Measurements from ENCODE around the gene NT5DC2. TPM values are rescaled to one million over a fixed set of nuclear protein-coding genes. Genes with fewer than 3 reads are reported as not detected.

The NT5DC2 gene
- total RNA-seq, 1 experiment from 2014 or later = 229 TPM

GRCh38 chr3:52572221-52572620 lies 38.6 kb upstream of the NT5DC2 start:
- POLR2A ChIA-PET (ENCODE audit: unreplicated experiment) = no interaction called here
- no TSS peak for BruUV-seq (replicated peaks)

DNA sequence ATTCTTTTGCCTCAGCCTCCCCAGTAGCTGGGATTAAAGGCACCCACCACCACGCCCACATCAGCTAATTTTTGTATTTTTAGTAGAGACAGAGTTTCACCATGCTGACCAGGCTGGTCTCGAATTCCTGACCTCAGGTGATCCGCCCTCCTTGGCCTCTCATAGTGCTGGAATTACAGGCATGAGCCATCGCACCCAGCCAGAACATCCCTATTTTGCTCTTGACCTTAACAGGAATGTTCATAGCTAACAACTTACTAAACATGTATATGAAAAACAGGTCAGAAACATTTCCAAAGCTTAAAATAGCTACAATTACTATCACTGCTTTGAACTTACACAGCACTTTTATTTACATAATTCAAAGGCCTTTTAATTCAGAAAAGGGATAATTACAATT lies 36.4 kb upstream of the NT5DC2 start:
- no TSS peak for BruUV-seq (replicated peaks)
- no peak overlapping the region for H3K27ac ChIP-seq (ENCODE audit: low read length)
- H3K9me3 ChIP-seq (ENCODE audit: low read length) = no peaks in the 10 kb centered on the region
- H3K4me2 ChIP-seq (ENCODE audit: low read length) = no peak overlapping the region
- H4K20me1 ChIP-seq (ENCODE audit: low read length) = no peaks in the 10 kb centered on the region
- intact Hi-C loops (cut with micrococcal nuclease) = no loop called here
- no peak overlapping the region for H3K4me3 ChIP-seq (ENCODE audit: low read length)
- ChIA-PET CTCF (no interaction called here), POLR2A (ENCODE audit: unreplicated experiment) (interaction anchor here (0.8 kb wide), 1 partner anchor 34 kb away, joined by 4 read pairs; no protein-coding TSS in a partner anchor)
- H3K9ac ChIP-seq (ENCODE audit: low read length) = no peak overlapping the region
- H3K9me2 ChIP-seq (replicated peaks; ENCODE audit: low read length) = no peaks in the 10 kb centered on the region
- H3K27me3 ChIP-seq (ENCODE audit: low read length) = no peaks in the 10 kb centered on the region
- no peak for ATAC-seq
- no peaks in the 10 kb centered on the region for H3F3A ChIP-seq (ENCODE audit: low read length, unreplicated experiment)
- no peak overlapping the region for H2AFZ ChIP-seq (ENCODE audit: low read length)
- no peak for DNase-seq
- H3K4me1 ChIP-seq (ENCODE audit: insufficient read depth, low read length) = 0 out of 2 replicates have a peak, but pooled peaks cover 3% of the 10 kb centered on the region
- TF ChIP-seq EZH2 (IDR thresholded peaks at IDR 0.05; ENCODE audit: low read length, unreplicated experiment) = no peak
- TF ChIP-seq EZH2phosphoT487 (IDR thresholded peaks at IDR 0.05; ENCODE audit: borderline replicate concordance, low read length) = no peak
- TF ChIP-seq, protein P1, sequence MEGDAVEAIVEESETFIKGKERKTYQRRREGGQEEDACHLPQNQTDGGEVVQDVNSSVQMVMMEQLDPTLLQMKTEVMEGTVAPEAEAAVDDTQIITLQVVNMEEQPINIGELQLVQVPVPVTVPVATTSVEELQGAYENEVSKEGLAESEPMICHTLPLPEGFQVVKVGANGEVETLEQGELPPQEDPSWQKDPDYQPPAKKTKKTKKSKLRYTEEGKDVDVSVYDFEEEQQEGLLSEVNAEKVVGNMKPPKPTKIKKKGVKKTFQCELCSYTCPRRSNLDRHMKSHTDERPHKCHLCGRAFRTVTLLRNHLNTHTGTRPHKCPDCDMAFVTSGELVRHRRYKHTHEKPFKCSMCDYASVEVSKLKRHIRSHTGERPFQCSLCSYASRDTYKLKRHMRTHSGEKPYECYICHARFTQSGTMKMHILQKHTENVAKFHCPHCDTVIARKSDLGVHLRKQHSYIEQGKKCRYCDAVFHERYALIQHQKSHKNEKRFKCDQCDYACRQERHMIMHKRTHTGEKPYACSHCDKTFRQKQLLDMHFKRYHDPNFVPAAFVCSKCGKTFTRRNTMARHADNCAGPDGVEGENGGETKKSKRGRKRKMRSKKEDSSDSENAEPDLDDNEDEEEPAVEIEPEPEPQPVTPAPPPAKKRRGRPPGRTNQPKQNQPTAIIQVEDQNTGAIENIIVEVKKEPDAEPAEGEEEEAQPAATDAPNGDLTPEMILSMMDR (conservative IDR thresholded peaks at IDR 0.05; ENCODE audit: low read depth, low read length) = no peak
- H3K36me3 ChIP-seq (ENCODE audit: low read depth, low read length) = peaks cover 6% of the 10 kb centered on the region; the same call in 1 of the 2 replicates
- no peaks in the 10 kb centered on the region for H3K79me2 ChIP-seq (ENCODE audit: low read length)

More at GRCh38 chr3:52572221-52572620, 38.6 kb upstream of the NT5DC2 start:
- Histone ChIP-seq H3K4me2 (ENCODE audit: low read length) (no peak overlapping the region), H3K27ac (ENCODE audit: low read length) (no peak overlapping the region), H2AFZ (ENCODE audit: low read length) (no peak overlapping the region), H3K4me1 (ENCODE audit: insufficient read depth, low read length) (0 out of 2 replicates have a peak, but pooled peaks cover 3% of the 10 kb centered on the region), H3K79me2 (ENCODE audit: low read length) (no peaks in the 10 kb centered on the region), H3F3A (ENCODE audit: low read length, unreplicated experiment) (no peaks in the 10 kb centered on the region), H3K9me3 (ENCODE audit: low read length) (no peaks in the 10 kb centered on the region), H3K4me3 (ENCODE audit: low read length) (no peak overlapping the region), H3K36me3 (ENCODE audit: low read depth, low read length) (peaks cover 18% of the 10 kb centered on the region; the same call in 1 of the 2 replicates), H4K20me1 (ENCODE audit: low read length) (no peaks in the 10 kb centered on the region), H3K9ac (ENCODE audit: low read length) (no peak overlapping the region), H3K27me3 (ENCODE audit: low read length) (no peaks in the 10 kb centered on the region), H3K9me2 (replicated peaks; ENCODE audit: low read length) (no peaks in the 10 kb centered on the region)
- TF ChIP-seq EZH2 (IDR thresholded peaks at IDR 0.05; ENCODE audit: low read length, unreplicated experiment) = no peak
- no peak for TF ChIP-seq EZH2phosphoT487 (IDR thresholded peaks at IDR 0.05; ENCODE audit: borderline replicate concordance, low read length)
- TF ChIP-seq, protein P1 (conservative IDR thresholded peaks at IDR 0.05; ENCODE audit: low read depth, low read length) = no peak
- CTCF ChIA-PET = no interaction called here
- ATAC-seq = no peak
- DNase-seq = no peak
- intact Hi-C loops (cut with micrococcal nuclease) = no loop called here

DNA sequence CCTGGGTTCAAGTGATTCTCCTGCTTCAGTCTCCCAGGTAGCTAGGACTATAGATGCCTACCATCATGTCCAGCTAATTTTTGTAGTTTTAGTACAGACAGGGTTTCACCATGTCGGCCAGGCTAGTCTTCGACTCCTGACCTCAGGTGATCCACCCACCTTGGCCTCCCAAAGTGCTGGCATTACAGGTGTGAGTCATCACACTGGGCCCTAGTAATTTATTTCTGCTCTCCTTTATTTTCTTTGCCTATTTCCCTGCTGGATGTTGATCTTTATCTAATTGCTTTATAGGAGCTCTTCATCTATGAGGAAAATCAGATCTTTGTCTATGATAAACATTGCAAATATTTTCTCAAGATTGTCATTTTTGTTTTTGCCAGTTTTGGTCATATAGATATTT lies 34.4 kb upstream of the NT5DC2 start:
- POLR2A ChIA-PET (ENCODE audit: unreplicated experiment) = interaction anchor here (0.6 kb wide), 1 partner anchor 32 kb away, joined by 4 read pairs; the partner anchor contains the start of gene UQCC5
- no peak overlapping the region for H3K4me3 ChIP-seq (ENCODE audit: low read length)
- no TSS peak for BruUV-seq (replicated peaks)
- no peaks in the 10 kb centered on the region for H3K27me3 ChIP-seq (ENCODE audit: low read length)
- H3K4me1 ChIP-seq (ENCODE audit: insufficient read depth, low read length) = 0 out of 2 replicates have a peak, but pooled peaks cover 3% of the 10 kb centered on the region
- H3K36me3 ChIP-seq (ENCODE audit: low read depth, low read length) = peaks cover 9% of the 10 kb centered on the region; the same call in 1 of the 2 replicates
- no peaks in the 10 kb centered on the region for H4K20me1 ChIP-seq (ENCODE audit: low read length)
- no peaks in the 10 kb centered on the region for H3K9me2 ChIP-seq (replicated peaks; ENCODE audit: low read length)
- no peak for TF ChIP-seq EZH2 (IDR thresholded peaks at IDR 0.05; ENCODE audit: low read length, unreplicated experiment)
- TF ChIP-seq, protein P1 (conservative IDR thresholded peaks at IDR 0.05; ENCODE audit: low read depth, low read length) = no peak
- no peak for TF ChIP-seq EZH2phosphoT487 (IDR thresholded peaks at IDR 0.05; ENCODE audit: borderline replicate concordance, low read length)
- H2AFZ ChIP-seq (ENCODE audit: low read length) = no peak overlapping the region
- no peak overlapping the region for H3K4me2 ChIP-seq (ENCODE audit: low read length)
- no peak overlapping the region for H3K27ac ChIP-seq (ENCODE audit: low read length)
- no peaks in the 10 kb centered on the region for H3F3A ChIP-seq (ENCODE audit: low read length, unreplicated experiment)
- CTCF ChIA-PET = no interaction called here
- H3K79me2 ChIP-seq (ENCODE audit: low read length) = no peaks in the 10 kb centered on the region
- no peak for DNase-seq
- H3K9ac ChIP-seq (ENCODE audit: low read length) = no peak overlapping the region
- H3K9me3 ChIP-seq (ENCODE audit: low read length) = no peaks in the 10 kb centered on the region
- intact Hi-C loops (cut with micrococcal nuclease) = no loop called here
- peak; percentile 15; the same call in 1 of the 2 replicates for ATAC-seq

All from PC-3 (cell line).